ENCODE results near the gene TCF23.

Gene TCF23

GRCh38 chr2:27198627-27199026, 49.8 kb downstream of the TCF23 start:
- in situ Hi-C loops (cut with HindIII; ENCODE audit: low pct_ligation_motif_present, low sequenced_read_pairs) = no loop called here
- no peak for DNase-seq
- no peak for TF ChIP-seq CTCF (IDR thresholded peaks at IDR 0.05; ENCODE audit: low read depth, low read length, missing control alignments)
- Histone ChIP-seq H3K27ac (no peak overlapping the region), H3K27me3 (replicated peaks) (no peaks in the 10 kb centered on the region), H3K4me3 (ENCODE audit: low read depth, low read length) (no peak overlapping the region), H3K36me3 (replicated peaks) (peaks cover 18% of the 10 kb centered on the region)

GRCh38 chr2:27199241-27199640, 50.4 kb downstream of the TCF23 start:
- peaks cover 24% of the 10 kb centered on the region for H3K36me3 ChIP-seq (replicated peaks)
- no peak for DNase-seq
- no peak overlapping the region for H3K27ac ChIP-seq
- H3K27me3 ChIP-seq (replicated peaks) = no peaks in the 10 kb centered on the region
- no peak overlapping the region for H3K4me3 ChIP-seq (ENCODE audit: low read depth, low read length)
- no peak for TF ChIP-seq CTCF (IDR thresholded peaks at IDR 0.05; ENCODE audit: low read depth, low read length, missing control alignments)
- in situ Hi-C loops (cut with HindIII; ENCODE audit: low pct_ligation_motif_present, low sequenced_read_pairs) = no loop called here

- in situ Hi-C loops (cut with HindIII; ENCODE audit: low pct_ligation_motif_present, low sequenced_read_pairs) = no loop called here
These were observed 52.9 kb downstream of the TCF23 start for GRCh38 chr2:27201675-27202074.

GRCh38 chr2:27202854-27203253, 54.0 kb downstream of the TCF23 start:
- no peaks in the 10 kb centered on the region for H3K27me3 ChIP-seq (replicated peaks)
- in situ Hi-C loops (cut with HindIII; ENCODE audit: low pct_ligation_motif_present, low sequenced_read_pairs) = no loop called here
- DNase-seq = no peak
- TF ChIP-seq CTCF (IDR thresholded peaks at IDR 0.05; ENCODE audit: low read depth, low read length, missing control alignments) = no peak
- H3K4me3 ChIP-seq (ENCODE audit: low read depth, low read length) = no peak overlapping the region
- H3K36me3 ChIP-seq (replicated peaks) = peaks cover 51% of the 10 kb centered on the region
- no peak overlapping the region for H3K27ac ChIP-seq

More at GRCh38 chr2:27201675-27202074, 52.9 kb downstream of the TCF23 start:
- TF ChIP-seq CTCF (IDR thresholded peaks at IDR 0.05; ENCODE audit: low read depth, low read length, missing control alignments) = no peak
- DNase-seq = no peak
- Histone ChIP-seq H3K27ac (no peak overlapping the region), H3K36me3 (replicated peaks) (peaks cover 41% of the 10 kb centered on the region), H3K4me3 (ENCODE audit: low read depth, low read length) (no peak overlapping the region), H3K27me3 (replicated peaks) (no peaks in the 10 kb centered on the region)

- H3K27ac ChIP-seq = no peak overlapping the region
- no peak for DNase-seq
- in situ Hi-C loops (cut with HindIII; ENCODE audit: low pct_ligation_motif_present, low sequenced_read_pairs) = no loop called here
- peaks cover 53% of the 10 kb centered on the region for H3K36me3 ChIP-seq (replicated peaks)
- no peaks in the 10 kb centered on the region for H3K27me3 ChIP-seq (replicated peaks)
- no peak for TF ChIP-seq CTCF (IDR thresholded peaks at IDR 0.05; ENCODE audit: low read depth, low read length, missing control alignments)
- no peak overlapping the region for H3K4me3 ChIP-seq (ENCODE audit: low read depth, low read length)
These were observed 54.9 kb downstream of the TCF23 start for GRCh38 chr2:27203741-27204140.

GRCh38 chr2:27204566-27204965, 55.8 kb downstream of the TCF23 start:
- no peak for DNase-seq
- Histone ChIP-seq H3K27ac (no peak overlapping the region), H3K36me3 (replicated peaks) (peaks cover 53% of the 10 kb centered on the region), H3K27me3 (replicated peaks) (no peaks in the 10 kb centered on the region), H3K4me3 (ENCODE audit: low read depth, low read length) (no peak overlapping the region)
- in situ Hi-C loops (cut with HindIII; ENCODE audit: low pct_ligation_motif_present, low sequenced_read_pairs) = no loop called here
- TF ChIP-seq CTCF (IDR thresholded peaks at IDR 0.05; ENCODE audit: low read depth, low read length, missing control alignments) = no peak

All from brain microvascular endothelial cell (primary cell).